GM10248 (cell line): ENCODE data around the gene TTC9.

Experiments
- CTCF ChIA-PET: fragments of 300-600 bp; sonication (Branson Sonifier 250); formaldehyde crosslinking; extraction: SDS; loops from one replicate; lab custom pipeline; 2021; ENCODE audit warnings: antibody characterized with exemption; lab: Yijun Ruan, JAX
- POLR2A ChIA-PET: fragments of 350-650 bp; sonication (Branson Sonifier 250); formaldehyde crosslinking; extraction: SDS; loops from one replicate; lab custom pipeline; 2020; ENCODE audit warnings: antibody characterized with exemption; lab: Yijun Ruan, JAX
- DNase-seq: peaks from one replicate; pipeline ENCODE4 v3.0.0; 2012; ENCODE audit errors: extremely low spot score
- TF ChIP-seq, protein P1 (sequence below): IDR thresholded peaks from 2 replicates; pipeline ENCODE4 v1.5.1; 2012; ENCODE audit warnings: mild to moderate bottlenecking, low read depth; ENCODE audit errors: extremely low read depth, missing control alignments, control extremely low read depth

Gene TTC9

DNA sequence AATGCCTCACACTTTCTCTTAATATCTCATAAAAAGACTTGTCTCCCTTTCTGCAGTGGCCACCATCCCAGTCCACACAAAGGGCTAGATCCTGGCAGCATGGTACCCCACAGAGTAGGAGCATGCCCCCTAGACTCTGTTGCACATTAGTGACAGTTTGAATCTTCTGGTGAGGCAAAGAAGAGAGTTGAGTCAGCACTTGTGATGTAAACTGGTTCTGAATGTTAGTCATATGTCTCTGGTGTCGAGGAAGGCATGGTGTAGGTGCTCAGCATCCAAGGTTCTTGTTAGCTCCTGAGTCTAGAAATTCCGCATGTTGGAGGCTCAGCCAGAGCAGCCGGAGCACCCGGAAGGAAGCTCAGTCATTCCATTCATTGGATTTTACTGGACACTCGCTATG, 9.8 kb downstream of the TTC9 start:
- CTCF ChIA-PET: interaction anchor here (1.1 to 3.0 kb wide), 4 partner anchors 9 to 176 kb away, joined by 3 to 8 read pairs (median 5); no protein-coding TSS in a partner anchor
- DNase-seq: no peak
- TF ChIP-seq, protein P1, sequence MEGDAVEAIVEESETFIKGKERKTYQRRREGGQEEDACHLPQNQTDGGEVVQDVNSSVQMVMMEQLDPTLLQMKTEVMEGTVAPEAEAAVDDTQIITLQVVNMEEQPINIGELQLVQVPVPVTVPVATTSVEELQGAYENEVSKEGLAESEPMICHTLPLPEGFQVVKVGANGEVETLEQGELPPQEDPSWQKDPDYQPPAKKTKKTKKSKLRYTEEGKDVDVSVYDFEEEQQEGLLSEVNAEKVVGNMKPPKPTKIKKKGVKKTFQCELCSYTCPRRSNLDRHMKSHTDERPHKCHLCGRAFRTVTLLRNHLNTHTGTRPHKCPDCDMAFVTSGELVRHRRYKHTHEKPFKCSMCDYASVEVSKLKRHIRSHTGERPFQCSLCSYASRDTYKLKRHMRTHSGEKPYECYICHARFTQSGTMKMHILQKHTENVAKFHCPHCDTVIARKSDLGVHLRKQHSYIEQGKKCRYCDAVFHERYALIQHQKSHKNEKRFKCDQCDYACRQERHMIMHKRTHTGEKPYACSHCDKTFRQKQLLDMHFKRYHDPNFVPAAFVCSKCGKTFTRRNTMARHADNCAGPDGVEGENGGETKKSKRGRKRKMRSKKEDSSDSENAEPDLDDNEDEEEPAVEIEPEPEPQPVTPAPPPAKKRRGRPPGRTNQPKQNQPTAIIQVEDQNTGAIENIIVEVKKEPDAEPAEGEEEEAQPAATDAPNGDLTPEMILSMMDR: no peak
- POLR2A ChIA-PET: no interaction called here

DNA sequence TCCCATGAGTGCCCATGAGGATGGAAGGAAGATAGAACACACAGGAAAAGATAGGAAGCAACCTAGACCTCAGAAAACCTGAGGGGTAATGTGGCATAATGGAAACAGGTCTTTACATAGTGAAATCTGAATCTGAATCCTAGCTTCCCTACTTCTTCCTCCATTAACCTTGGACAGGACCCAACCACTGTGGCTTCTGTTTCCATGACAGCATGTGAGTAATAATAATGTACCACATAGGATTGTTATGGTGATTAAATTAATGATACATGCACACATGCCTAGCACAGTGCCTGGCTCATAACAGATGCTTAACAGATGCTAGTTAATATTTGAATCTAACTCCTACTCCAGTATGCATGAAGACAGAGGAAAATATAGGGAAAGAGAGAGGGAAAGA, 11.2 kb downstream of the TTC9 start:
- no peak for DNase-seq
- TF ChIP-seq, protein P1: no peak
- ChIA-PET POLR2A (no interaction called here), CTCF (interaction anchor here (1.7 to 3.0 kb wide), 3 partner anchors 8 to 18 kb away, joined by 4 to 8 read pairs (median 6); no protein-coding TSS in a partner anchor)

DNA sequence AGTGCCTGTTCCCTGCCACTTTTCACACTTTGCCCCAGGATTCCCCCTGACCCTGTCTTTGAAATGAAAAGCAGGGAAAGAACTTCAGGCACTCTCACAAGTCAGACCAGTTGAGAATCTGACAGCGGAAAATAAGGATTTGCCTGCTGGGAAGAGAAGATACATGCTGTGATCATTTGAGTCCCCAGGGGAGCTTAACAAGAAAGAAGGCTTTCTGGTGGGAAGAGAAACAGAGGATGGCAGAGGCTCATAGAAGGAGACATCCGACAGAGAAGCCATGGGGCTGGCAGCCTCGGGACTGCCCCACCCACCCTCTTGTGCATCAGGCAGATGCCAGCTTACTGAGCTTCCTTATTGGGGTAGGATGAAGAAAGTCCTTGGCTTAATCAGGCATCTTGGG, 11.9 kb downstream of the TTC9 start:
- TF ChIP-seq, protein P1: no peak
- POLR2A ChIA-PET: no interaction called here
- CTCF ChIA-PET: interaction anchor here (1.1 to 3.0 kb wide), 6 partner anchors 8 to 19 kb away, joined by 3 to 10 read pairs (median 6); no protein-coding TSS in a partner anchor

DNA sequence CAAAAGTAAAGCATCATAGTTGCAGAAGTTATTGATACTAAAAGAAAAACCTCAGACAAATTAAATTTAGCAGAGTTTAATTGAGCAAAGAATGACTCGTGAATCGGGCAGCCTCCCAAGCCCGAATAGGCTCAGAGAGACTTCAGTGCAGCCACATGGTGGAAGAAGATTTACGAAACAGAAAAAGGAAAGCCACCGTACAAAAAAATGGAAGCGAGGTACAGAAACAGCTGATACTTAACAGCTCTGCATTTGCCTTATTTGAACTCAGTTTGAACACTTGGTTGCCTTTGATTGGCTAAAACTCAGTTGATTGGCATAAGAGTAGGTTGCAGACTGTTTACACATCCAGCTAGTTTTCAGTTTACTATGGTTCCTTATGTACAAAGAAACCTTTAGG, 12.9 kb downstream of the TTC9 start:
- TF ChIP-seq, protein P1: no peak
- POLR2A ChIA-PET: interaction anchor here (0.7 kb wide), 1 partner anchor 59 kb away, joined by 5 read pairs; no protein-coding TSS in a partner anchor
- DNase-seq: no peak
- CTCF ChIA-PET: interaction anchor here (1.1 to 2.0 kb wide), 5 partner anchors 9 to 14 kb away, joined by 3 to 10 read pairs (median 5); no protein-coding TSS in a partner anchor

More for the DNA sequence above, 11.9 kb downstream of the TTC9 start:
- no peak for DNase-seq

DNA sequence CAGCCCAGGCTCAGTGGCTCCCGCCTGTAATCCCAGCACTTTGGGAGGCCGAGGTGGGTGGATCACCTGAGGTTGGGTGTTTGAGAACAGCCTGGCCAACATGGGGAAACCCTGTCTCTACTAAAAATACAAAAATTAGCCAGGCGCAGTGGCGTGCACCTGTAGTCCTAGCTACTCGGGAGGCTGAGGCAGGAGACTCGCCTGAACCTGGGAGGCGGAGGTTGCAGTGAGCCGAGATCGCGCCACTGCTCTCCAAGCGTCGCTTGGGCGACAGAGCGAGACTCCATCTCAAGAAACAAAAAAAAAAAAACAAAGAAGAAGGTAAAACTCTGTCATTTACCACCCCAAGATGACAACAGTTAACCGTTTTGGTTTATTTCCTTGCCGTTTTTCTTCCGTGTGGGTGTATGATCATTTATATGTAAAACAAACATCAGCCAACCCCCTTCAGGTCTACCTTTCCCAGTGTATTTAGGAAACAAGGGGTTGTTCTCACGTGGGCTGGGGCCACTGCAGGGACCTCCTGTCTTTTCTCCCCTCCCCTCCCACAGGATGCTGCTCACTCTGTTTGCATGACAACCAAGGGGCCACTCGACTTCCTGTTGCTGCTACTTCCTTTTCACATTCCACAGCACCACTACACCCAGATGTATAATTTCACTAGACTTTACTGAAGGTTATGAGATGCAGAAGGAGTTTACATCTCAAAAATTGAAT, 13.6 kb downstream of the TTC9 start:
- TF ChIP-seq, protein P1: no peak
- POLR2A ChIA-PET: interaction anchor here (0.7 kb wide), 1 partner anchor 58 kb away, joined by 5 read pairs; no protein-coding TSS in a partner anchor
- CTCF ChIA-PET: interaction anchor here (1.1 to 2.0 kb wide), 5 partner anchors 10 to 14 kb away, joined by 3 to 10 read pairs (median 5); no protein-coding TSS in a partner anchor
- DNase-seq: peak; percentile 74

DNA sequence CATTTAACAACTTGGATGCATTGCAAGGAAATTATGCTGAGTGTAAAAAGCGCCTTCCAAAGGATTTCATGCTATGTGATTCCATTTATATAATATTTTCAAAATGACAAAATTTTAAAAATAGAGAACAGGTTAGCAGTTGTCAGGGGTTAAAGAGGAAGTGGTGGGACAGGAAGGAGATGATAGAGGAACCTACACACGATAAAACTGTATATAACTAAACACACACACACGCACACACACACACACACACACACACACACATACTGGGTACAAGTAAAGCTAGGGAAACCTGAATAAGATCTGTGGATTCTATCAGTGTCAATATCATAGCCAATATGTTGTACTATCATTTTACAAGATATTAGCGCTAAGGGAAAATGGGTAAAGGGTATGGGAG, 17.2 kb downstream of the TTC9 start:
- TF ChIP-seq, protein P1: no peak
- ChIA-PET POLR2A (no interaction called here), CTCF (interaction anchor here (0.5 to 2.9 kb wide), 8 partner anchors 8 to 249 kb away, joined by 3 to 11 read pairs (median 3); partner anchors contain the start of gene PCNX1)
- no peak for DNase-seq
